ENCODE data around the gene VPS35L.

Gene VPS35L

DNA sequence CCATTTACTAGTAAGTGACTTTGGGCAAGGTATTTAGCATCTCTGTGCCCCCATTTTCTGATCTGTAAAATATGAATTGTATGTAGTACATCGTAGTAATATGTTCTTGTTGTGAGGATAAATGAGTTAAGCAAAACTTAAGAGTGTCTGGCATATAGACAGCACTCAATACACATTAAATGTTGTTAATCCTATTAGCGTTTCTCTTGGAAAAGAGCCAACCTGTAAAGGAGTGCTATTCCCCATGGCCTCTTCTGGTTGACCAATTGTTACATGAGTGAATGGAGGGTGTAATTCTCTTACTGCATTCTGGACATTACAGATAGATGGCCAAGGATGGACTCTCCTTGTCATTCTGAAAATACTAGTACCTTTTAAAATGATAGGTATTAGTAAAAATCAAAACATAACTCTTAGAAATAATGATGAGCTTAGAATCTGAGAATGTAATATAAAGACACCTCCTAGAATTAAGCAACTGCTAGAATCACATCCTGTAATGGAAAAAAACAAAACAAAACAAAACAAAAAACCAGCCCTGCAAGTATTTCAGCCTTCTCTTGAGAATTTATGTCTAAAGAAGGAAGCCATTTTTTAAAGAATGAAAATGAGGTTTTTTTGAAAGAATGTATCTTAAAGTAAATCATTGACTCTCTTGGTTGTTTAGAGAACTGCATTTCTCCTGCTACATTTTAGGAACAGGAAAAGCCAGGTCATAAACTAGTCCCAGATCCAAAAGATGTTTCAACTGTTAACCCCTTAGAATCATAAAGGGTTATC lies 193.1 kb downstream of the VPS35L start:
- no peak for DNase-seq (ENCODE audit: low spot score)

DNA sequence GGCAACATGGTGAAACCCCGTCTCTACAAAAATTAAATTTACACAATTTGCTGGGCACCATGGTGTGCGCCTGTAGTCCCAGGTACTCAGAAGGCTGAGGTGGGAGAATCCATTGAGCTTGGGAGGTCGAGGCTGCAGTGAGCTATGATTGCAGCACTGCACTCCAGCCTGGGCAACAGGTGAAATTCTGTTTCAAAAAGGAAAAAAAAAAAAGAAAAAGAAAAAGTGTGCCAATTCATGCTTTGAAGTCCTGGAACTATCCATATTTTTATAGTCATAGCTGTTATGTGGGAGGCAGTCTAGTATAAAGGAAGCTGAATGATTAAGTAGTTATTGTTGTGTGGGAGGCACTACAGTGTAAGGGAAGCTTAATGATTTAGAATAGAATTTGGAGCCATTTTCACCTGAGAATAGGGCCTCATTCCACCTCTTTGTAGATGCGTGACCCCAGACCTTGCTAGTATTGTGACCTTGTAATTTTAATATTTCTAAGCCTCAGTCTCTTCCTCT lies 194.1 kb downstream of the VPS35L start:
- DNase-seq (ENCODE audit: low spot score), result no peak

Measured in AG08396 (cell line).